ENCODE data around the gene CABCOCO1.

DNA sequence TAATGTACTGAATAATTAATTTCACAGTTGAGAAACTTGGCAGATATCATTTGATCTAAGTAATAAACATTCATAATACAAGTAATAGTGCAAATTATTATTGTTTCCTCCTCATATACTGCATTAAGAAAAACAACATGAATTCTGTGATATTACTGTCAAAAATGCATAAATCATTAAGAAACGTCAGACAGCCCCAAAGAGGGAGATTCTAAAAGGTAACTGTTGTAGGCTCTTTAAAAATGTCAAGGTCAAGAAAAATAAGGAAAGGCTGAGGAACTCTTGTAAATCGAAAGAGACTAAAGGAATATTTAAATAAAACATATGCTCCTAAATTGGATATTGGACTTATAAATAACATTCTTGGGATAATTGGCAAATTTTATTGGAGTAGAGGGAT, 67.9 kb downstream of the CABCOCO1 start:
- TF ChIP-seq, protein P1, sequence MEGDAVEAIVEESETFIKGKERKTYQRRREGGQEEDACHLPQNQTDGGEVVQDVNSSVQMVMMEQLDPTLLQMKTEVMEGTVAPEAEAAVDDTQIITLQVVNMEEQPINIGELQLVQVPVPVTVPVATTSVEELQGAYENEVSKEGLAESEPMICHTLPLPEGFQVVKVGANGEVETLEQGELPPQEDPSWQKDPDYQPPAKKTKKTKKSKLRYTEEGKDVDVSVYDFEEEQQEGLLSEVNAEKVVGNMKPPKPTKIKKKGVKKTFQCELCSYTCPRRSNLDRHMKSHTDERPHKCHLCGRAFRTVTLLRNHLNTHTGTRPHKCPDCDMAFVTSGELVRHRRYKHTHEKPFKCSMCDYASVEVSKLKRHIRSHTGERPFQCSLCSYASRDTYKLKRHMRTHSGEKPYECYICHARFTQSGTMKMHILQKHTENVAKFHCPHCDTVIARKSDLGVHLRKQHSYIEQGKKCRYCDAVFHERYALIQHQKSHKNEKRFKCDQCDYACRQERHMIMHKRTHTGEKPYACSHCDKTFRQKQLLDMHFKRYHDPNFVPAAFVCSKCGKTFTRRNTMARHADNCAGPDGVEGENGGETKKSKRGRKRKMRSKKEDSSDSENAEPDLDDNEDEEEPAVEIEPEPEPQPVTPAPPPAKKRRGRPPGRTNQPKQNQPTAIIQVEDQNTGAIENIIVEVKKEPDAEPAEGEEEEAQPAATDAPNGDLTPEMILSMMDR (conservative IDR thresholded peaks at IDR 0.05 in 1 of 2, IDR thresholded peaks at IDR 0.05 in 1 of 2; ENCODE audit: extremely low read depth in 1 of 2, insufficient read depth in 1 of 2, low read depth in 1 of 2, low read length in 2 of 2): no peak
- no peak for TF ChIP-seq EZH2 (IDR thresholded peaks at IDR 0.05; ENCODE audit: borderline replicate concordance, low read length)

All from mammary epithelial cell (primary cell).